ENCODE data around the gene PPM1H.

The PPM1H gene

DNA sequence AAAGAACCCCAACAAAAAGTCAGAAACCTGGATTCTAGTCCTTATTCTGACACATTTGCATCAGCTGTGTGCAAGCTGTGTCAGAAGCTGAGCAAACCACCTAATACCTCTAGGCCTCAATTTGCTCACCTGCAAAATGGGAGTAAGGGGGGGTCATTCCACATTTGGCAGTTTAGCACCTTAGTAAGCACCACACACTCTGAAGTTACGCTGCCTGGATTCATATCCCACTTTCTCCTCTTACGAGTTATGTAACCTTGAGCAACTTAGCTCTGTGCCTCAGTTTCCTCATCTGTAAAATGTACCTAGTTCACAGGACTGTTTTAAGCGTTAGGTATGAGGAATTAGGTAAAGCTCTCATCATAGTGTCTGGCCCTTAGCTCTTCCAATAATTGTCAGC, 218.9 kb downstream of the PPM1H start:
- H3K9me3 ChIP-seq (ENCODE audit: control insufficient read depth, low read length) = no peaks in the 10 kb centered on the region
- H3K9ac ChIP-seq (ENCODE audit: low read length) = peak overlapping the region; percentile 1
- no peaks in the 10 kb centered on the region for H3K36me3 ChIP-seq (ENCODE audit: control insufficient read depth, insufficient read depth, low read length, severe bottlenecking)
- H3K4me3 ChIP-seq (ENCODE audit: low read length) = no peak overlapping the region
- peaks cover 69% of the 10 kb centered on the region for H3K4me1 ChIP-seq (ENCODE audit: control insufficient read depth, insufficient read depth, low read length)
- no peaks in the 10 kb centered on the region for H3K27me3 ChIP-seq (replicated peaks; ENCODE audit: control insufficient read depth, insufficient read depth, low read length)
- DNase-seq (ENCODE audit: low read depth) = no peak

- no peaks in the 10 kb centered on the region for H3K36me3 ChIP-seq (ENCODE audit: control insufficient read depth, insufficient read depth, low read length, severe bottlenecking)
- DNase-seq (ENCODE audit: low read depth) = peak; percentile 36
Observed at GRCh38 chr12:62714774-62715721, 219.9 kb downstream of the PPM1H start.

GRCh38 chr12:62714181-62714773, 220.7 kb downstream of the PPM1H start:
- no peak overlapping the region for H3K4me3 ChIP-seq (ENCODE audit: low read length)
- peaks cover 55% of the 10 kb centered on the region for H3K4me1 ChIP-seq (ENCODE audit: control insufficient read depth, insufficient read depth, low read length)
- peak overlapping the region; percentile 51 for H3K9ac ChIP-seq (ENCODE audit: low read length)
- no peaks in the 10 kb centered on the region for H3K27me3 ChIP-seq (replicated peaks; ENCODE audit: control insufficient read depth, insufficient read depth, low read length)
- H3K9me3 ChIP-seq (ENCODE audit: control insufficient read depth, low read length) = no peaks in the 10 kb centered on the region
- no peak for DNase-seq (ENCODE audit: low read depth)
- H3K36me3 ChIP-seq (ENCODE audit: control insufficient read depth, insufficient read depth, low read length, severe bottlenecking) = no peaks in the 10 kb centered on the region

More at GRCh38 chr12:62714774-62715721, 219.9 kb downstream of the PPM1H start:
- peaks cover 59% of the 10 kb centered on the region for H3K4me1 ChIP-seq (ENCODE audit: control insufficient read depth, insufficient read depth, low read length)
- H3K9me3 ChIP-seq (ENCODE audit: control insufficient read depth, low read length) = no peaks in the 10 kb centered on the region
- H3K4me3 ChIP-seq (ENCODE audit: low read length) = no peak overlapping the region
- peak overlapping the region; percentile 51 for H3K9ac ChIP-seq (ENCODE audit: low read length)
- no peaks in the 10 kb centered on the region for H3K27me3 ChIP-seq (replicated peaks; ENCODE audit: control insufficient read depth, insufficient read depth, low read length)

DNA sequence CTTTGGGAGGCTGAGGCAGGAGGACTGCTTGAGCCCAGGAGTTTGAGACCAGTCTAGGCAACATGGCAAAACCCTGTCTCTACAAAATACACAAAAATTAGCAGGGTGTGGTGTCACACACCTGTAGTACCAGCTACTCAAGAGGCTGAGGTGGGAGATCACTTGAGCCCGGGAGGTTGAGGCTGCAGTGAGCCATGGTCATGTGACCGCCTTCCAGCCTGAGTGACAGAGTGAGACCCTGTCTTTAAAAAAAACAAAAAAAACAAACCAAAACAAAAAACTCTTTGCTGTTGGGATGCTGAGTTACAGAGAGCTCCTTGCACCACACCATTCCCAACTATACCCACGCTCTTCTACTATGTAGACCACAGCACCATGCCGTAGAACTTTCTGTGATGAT, 221.2 kb downstream of the PPM1H start:
- no peak for DNase-seq (ENCODE audit: low read depth)
- Histone ChIP-seq H3K36me3 (ENCODE audit: control insufficient read depth, insufficient read depth, low read length, severe bottlenecking) (no peaks in the 10 kb centered on the region), H3K4me1 (ENCODE audit: control insufficient read depth, insufficient read depth, low read length) (peaks cover 55% of the 10 kb centered on the region), H3K9ac (ENCODE audit: low read length) (peak overlapping the region; percentile 51), H3K27me3 (replicated peaks; ENCODE audit: control insufficient read depth, insufficient read depth, low read length) (no peaks in the 10 kb centered on the region), H3K9me3 (ENCODE audit: control insufficient read depth, low read length) (no peaks in the 10 kb centered on the region), H3K4me3 (ENCODE audit: low read length) (no peak overlapping the region)

DNA sequence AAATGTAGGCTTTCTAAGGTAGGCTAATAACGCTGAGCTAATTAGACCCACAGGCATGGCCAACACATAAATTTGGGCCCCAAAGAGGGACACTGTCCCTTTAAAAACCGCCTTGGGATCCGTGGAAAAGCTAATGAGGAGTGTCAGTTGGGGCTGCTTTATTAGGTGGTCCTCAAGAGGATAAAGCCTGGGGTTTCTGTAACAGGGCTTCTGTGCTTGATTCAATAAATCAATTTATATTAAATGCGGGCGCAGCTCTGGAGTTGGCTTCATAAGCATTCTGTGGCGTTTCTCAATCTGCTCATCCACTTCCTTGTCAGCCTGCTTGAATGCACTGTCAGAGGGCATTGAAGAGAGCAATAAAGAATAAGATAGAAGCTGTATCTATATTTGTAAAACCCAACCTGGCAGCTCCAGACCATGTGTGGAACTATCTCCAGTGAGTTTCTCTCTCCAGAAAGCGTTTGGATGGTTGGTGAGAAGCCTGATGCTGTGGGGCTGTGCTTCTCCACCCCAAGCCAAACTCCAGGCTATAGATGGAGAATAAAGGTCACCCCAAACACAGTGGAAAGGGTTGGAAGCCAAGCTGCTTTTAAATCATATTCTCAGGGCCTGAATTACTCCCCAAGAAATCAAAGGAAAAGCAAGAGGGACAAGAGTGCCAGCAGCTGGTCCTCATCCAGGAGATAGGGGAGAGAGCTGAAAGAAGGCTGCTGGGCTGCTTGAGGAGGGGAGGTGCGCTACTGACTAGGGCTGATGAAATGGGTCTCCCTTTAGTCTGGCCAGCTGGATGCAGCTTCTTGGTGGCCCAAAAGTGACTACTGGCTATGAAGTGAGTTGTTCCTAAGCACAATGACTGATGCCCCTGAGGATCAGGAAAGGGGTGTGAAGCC, 222.0 kb downstream of the PPM1H start:
- no peaks in the 10 kb centered on the region for H3K27me3 ChIP-seq (replicated peaks; ENCODE audit: control insufficient read depth, insufficient read depth, low read length)
- peaks cover 50% of the 10 kb centered on the region for H3K4me1 ChIP-seq (ENCODE audit: control insufficient read depth, insufficient read depth, low read length)
- no peak for DNase-seq (ENCODE audit: low read depth)
- no peaks in the 10 kb centered on the region for H3K9me3 ChIP-seq (ENCODE audit: control insufficient read depth, low read length)
- H3K4me3 ChIP-seq (ENCODE audit: low read length) = no peak overlapping the region
- H3K36me3 ChIP-seq (ENCODE audit: control insufficient read depth, insufficient read depth, low read length, severe bottlenecking) = no peaks in the 10 kb centered on the region
- peak overlapping the region; percentile 40 for H3K9ac ChIP-seq (ENCODE audit: low read length)

- Histone ChIP-seq H3K27me3 (replicated peaks; ENCODE audit: control insufficient read depth, insufficient read depth, low read length) (no peaks in the 10 kb centered on the region), H3K36me3 (ENCODE audit: control insufficient read depth, insufficient read depth, low read length, severe bottlenecking) (no peaks in the 10 kb centered on the region), H3K9ac (ENCODE audit: low read length) (no peak overlapping the region), H3K4me3 (ENCODE audit: low read length) (no peak overlapping the region), H3K4me1 (ENCODE audit: control insufficient read depth, insufficient read depth, low read length) (peaks cover 42% of the 10 kb centered on the region), H3K9me3 (ENCODE audit: control insufficient read depth, low read length) (no peaks in the 10 kb centered on the region)
- no peak for DNase-seq (ENCODE audit: low read depth)
Observed at GRCh38 chr12:62711631-62712241, 223.2 kb downstream of the PPM1H start.

- H3K4me1 ChIP-seq (ENCODE audit: control insufficient read depth, insufficient read depth, low read length) = peaks cover 37% of the 10 kb centered on the region
- DNase-seq (ENCODE audit: low read depth) = no peak
- H3K36me3 ChIP-seq (ENCODE audit: control insufficient read depth, insufficient read depth, low read length, severe bottlenecking) = no peaks in the 10 kb centered on the region
- H3K4me3 ChIP-seq (ENCODE audit: low read length) = no peak overlapping the region
- peak overlapping the region; percentile 14 for H3K9ac ChIP-seq (ENCODE audit: low read length)
- no peaks in the 10 kb centered on the region for H3K27me3 ChIP-seq (replicated peaks; ENCODE audit: control insufficient read depth, insufficient read depth, low read length)
- H3K9me3 ChIP-seq (ENCODE audit: control insufficient read depth, low read length) = no peaks in the 10 kb centered on the region
Observed at GRCh38 chr12:62709311-62709710, 225.6 kb downstream of the PPM1H start.

DNA sequence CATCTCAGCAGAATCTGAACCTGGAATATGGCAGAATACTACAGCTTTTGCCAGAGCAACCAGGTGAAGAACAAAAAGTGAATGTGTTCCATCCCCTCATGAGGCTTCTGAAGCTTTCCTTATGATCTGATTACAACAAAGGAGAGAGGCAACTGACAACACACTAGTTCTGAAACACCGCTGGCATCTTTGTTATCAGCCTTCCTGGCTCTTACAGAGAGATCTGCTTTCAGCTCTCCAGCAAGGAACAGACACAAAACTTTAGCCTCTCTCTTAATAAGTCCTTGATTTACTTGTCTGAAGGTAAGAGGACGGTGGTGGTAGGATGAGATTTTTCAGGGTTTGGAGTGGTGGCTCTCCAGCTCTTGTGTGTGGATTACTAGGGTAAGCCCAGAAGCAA, 227.0 kb downstream of the PPM1H start:
- H3K4me3 ChIP-seq (ENCODE audit: low read length) = no peak overlapping the region
- peaks cover 38% of the 10 kb centered on the region for H3K4me1 ChIP-seq (ENCODE audit: control insufficient read depth, insufficient read depth, low read length)
- no peaks in the 10 kb centered on the region for H3K36me3 ChIP-seq (ENCODE audit: control insufficient read depth, insufficient read depth, low read length, severe bottlenecking)
- DNase-seq (ENCODE audit: low read depth) = no peak
- no peaks in the 10 kb centered on the region for H3K27me3 ChIP-seq (replicated peaks; ENCODE audit: control insufficient read depth, insufficient read depth, low read length)
- no peak overlapping the region for H3K9ac ChIP-seq (ENCODE audit: low read length)
- no peaks in the 10 kb centered on the region for H3K9me3 ChIP-seq (ENCODE audit: control insufficient read depth, low read length)

- Histone ChIP-seq H3K9ac (ENCODE audit: low read length) (no peak overlapping the region), H3K36me3 (ENCODE audit: control insufficient read depth, insufficient read depth, low read length, severe bottlenecking) (no peaks in the 10 kb centered on the region), H3K4me1 (ENCODE audit: control insufficient read depth, insufficient read depth, low read length) (peaks cover 53% of the 10 kb centered on the region), H3K27me3 (replicated peaks; ENCODE audit: control insufficient read depth, insufficient read depth, low read length) (no peaks in the 10 kb centered on the region), H3K9me3 (ENCODE audit: control insufficient read depth, low read length) (no peaks in the 10 kb centered on the region), H3K4me3 (ENCODE audit: low read length) (no peak overlapping the region)
- no peak for DNase-seq (ENCODE audit: low read depth)
Observed at GRCh38 chr12:62705846-62706245, 229.1 kb downstream of the PPM1H start.

GRCh38 chr12:62703011-62703380, 232.0 kb downstream of the PPM1H start:
- Histone ChIP-seq H3K4me1 (ENCODE audit: control insufficient read depth, insufficient read depth, low read length) (peaks cover 67% of the 10 kb centered on the region), H3K9ac (ENCODE audit: low read length) (peak overlapping the region; percentile 86), H3K4me3 (ENCODE audit: low read length) (peak overlapping the region; percentile 43), H3K27me3 (replicated peaks; ENCODE audit: control insufficient read depth, insufficient read depth, low read length) (no peaks in the 10 kb centered on the region), H3K36me3 (ENCODE audit: control insufficient read depth, insufficient read depth, low read length, severe bottlenecking) (no peaks in the 10 kb centered on the region), H3K9me3 (ENCODE audit: control insufficient read depth, low read length) (no peaks in the 10 kb centered on the region)
- no peak for DNase-seq (ENCODE audit: low read depth)

Data from adipocyte (in vitro differentiated cells).